CD4-positive, alpha-beta T cell treated with Interleukin-4 for 4 hours (primary cell): Measurements from ENCODE around the gene MRPL11.
A peak's percentile ranks its signal among the peaks of the same experiment; 100 is the strongest.

Experiments
- DNase-seq: peaks from one replicate; pipeline ENCODE4 v3.0.0-alpha.2; 2020

MRPL11 gene

DNA sequence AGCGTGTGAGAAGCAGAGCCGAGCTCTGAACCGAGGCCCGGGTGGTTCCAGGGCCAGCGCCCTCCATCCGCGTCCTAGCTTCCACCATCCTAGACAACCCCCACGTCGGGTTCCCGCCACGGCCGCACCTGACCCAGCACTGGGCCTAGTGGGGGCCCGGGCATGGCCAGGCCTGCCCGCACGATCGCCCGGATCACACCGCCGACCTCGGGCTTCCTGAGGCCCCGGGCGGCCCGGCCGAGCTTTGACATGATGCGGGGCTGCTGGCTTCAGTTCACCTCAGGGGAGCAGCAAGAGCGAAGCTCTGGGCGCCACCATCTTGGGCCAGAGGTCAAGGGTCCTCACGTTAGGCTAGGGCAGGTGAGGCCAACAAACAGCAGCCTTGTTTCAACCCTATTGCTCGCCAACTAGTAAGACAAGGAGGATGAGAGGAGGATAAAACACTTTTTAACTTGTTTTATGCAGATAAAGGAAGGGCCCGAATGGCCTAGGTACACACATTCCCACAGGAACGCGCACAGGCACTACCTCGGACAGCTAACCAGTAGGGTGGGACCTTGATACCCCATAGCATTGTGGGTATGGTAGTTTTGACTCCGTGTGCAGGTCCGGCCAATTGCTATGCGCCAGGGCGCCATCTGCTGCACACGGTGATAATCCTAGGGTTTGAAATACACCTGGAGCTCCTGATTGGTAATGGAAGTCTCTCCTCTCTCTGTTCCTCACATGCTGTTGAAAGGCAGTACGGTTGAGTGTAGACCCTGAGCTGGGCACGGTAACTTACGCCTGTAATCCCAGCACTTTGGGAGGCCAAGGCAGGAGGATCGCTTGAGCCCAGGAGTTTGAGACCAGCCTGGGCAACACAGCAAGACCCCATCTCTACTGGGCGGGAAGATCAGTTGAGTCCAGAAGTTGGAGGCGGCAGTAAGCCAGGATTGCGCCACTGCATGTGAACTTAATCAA, at the start of gene MRPL11:
Gene MRPL11, minus strand, starts transcription at position 345 of the 963 bp plus-strand sequence. Its CDS starts 94 bp downstream, at position 251.
- peak; percentile 90 for DNase-seq

- no peak for DNase-seq
Measured at GRCh38 chr11:66484806-66485380, 46.2 kb upstream of the MRPL11 start.

DNA sequence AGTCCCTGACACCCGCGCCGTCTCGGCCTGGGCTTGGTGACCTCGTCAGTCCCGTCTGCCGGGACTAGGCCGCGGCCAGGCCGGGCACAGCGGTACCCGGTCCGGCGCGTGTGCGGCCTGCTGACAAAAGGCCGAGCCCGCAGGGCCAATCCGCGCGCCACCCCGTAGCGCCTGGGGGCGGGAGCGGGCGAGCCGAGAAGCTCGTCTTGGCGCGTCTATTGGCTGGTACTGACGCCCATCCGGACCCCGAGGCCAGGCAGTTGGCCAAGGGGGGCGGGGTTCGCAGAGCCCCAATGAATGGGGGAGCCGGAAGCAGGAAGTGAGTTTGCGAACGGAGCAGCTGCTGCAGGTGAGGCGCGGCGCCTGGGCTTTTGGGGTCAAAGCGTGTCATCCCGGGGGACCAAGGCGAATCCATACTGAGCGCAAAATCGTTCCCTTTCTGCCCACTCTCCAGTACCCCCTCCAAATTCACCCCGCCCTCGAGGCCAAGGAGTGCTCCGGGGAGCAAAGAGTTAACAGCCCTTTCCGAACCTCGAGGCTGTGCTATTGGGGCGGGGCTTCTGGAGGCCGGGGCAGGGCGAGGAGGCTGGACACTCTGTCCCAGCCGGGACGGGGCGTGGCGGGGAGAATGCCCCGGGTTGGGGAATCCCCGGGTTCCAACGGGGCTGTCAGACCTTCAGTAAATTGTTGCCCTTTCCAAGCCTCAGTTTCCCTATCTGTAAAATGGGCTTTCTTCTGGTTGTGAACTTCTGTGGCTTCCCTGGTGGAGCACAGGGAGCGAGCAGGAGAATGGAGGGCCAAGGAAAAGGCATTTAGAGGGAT, 41.7 kb upstream of the MRPL11 start, which contains the start of gene DPP3:
Gene DPP3, plus strand, starts transcription at position 318 of the 822 bp plus-strand sequence. CDS start 1,767 bp downstream, outside the sequence.
- peak; percentile 94 for DNase-seq

- no peak for DNase-seq
Measured at GRCh38 chr11:66479394-66480116, 40.9 kb upstream of the MRPL11 start.

- DNase-seq: peak; percentile 17
Measured at GRCh38 chr11:66478729-66479393, 40.2 kb upstream of the MRPL11 start.

- DNase-seq: no peak
Measured at GRCh38 chr11:66477263-66478201, 38.9 kb upstream of the MRPL11 start.

GRCh38 chr11:66476841-66477251, 38.2 kb upstream of the MRPL11 start:
- no peak for DNase-seq

GRCh38 chr11:66476173-66476840, 37.7 kb upstream of the MRPL11 start:
- no peak for DNase-seq

- no peak for DNase-seq
Measured at GRCh38 chr11:66475349-66476172, 36.9 kb upstream of the MRPL11 start.

GRCh38 chr11:66473608-66474515, 35.2 kb upstream of the MRPL11 start:
- no peak for DNase-seq

DNA sequence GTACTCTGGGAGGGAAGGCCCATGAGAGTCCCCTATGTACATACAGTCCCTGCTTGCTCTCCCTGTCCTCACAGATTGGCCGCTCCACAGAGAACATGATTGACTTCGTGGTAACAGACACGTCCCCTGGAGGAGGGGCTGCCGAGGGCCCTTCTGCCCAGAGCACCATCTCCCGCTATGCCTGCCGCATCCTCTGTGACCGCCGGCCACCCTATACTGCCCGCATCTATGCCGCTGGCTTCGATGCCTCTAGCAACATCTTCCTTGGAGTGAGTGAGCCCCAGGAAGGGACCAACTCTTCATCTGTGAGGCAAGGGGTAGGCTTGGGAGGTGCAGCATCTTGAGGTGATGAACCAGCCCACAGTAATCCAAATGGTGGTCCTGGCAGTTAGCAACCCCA, 34.5 kb upstream of the MRPL11 start:
- DNase-seq: no peak

DNA sequence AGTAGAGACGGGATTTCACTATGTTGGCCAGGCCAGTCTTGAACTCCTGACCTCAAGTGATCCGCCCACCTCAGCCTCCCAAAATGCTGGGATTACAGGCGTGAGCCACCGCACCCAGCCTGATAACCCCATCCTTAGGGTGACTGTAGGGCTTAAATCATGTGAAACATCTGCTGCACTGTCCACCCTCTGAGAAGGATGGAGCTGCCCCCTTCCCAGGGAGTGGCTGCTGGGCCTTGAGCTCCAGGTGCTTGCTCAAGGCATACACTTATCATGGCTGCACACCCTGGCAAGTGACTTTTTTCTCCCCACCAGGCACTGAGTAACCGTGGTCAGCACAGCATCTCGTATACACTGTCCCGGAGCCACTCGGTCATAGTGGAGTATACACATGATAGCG, 33.4 kb upstream of the MRPL11 start:
- DNase-seq: no peak

DNA sequence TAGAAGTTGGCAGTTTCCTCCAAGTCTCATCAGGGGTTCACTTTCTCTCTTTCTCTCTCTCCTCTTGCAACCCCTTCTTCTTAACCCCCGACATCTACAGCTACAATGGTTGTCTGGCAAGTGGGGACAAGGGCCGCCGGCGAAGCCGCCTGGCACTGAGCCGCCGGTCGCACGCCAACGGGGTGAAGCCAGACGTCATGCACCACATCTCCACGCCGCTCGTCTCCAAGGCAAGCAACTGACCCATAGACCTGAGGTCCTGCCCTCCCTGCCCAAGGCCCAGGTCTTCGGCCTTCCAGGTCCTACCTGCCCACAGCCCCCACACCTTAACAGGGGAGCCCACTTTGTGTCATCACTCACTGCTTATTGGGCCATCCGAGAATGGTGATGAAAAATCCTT, 32.5 kb upstream of the MRPL11 start:
- DNase-seq: no peak

- DNase-seq: no peak
Measured at GRCh38 chr11:66470015-66470414, 31.4 kb upstream of the MRPL11 start.

DNA sequence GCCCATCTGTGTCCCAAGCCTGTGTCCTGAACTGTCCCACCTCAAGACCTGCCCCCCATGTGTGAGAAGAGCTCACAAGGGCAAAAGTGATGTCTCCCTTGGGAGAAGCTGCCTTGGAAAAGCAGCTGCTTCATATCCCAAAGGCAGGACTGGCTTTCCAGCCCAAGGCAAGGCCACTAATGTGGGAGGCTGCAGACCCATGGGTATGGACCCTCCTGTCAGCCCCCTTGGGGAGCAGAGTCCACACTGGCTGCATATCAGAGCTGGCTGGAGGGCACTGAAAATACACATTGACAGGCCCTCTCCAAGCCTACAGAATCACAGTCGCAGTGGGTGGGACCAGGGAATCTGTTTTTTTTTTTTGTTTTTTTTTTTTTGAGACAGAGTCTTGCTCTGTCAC, 30.8 kb upstream of the MRPL11 start:
- no peak for DNase-seq

DNA sequence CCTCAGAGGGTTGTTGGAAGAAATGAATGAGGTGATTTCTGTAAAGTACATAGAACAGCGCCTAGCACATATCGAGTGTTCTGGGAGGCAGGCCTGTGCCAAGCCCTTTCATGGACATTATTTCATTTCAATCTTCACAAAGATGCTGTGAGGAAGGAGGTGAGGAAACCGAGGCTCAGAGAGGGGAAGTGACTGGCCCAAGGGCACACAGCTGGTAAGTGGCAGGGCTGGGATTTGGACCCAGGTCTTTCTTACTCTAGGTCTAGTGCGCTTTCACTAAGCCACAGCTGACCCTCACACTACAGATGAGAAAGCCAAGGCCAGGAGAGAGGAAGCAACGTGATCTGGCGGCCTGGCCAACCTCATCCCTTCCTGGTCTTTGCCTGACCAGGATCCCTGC, 30.0 kb upstream of the MRPL11 start:
- DNase-seq: no peak

GRCh38 chr11:66467756-66468155, 29.1 kb upstream of the MRPL11 start:
- DNase-seq: peak; percentile 27

- no peak for DNase-seq
Measured at GRCh38 chr11:66467034-66467659, 28.5 kb upstream of the MRPL11 start.
